Muscle of leg (tissue), 11 donors: ENCODE measurements around the gene KCNJ6. TPM values are rescaled to one million over a fixed set of nuclear protein-coding genes. Genes with fewer than 3 reads are reported as not detected.

Source experiments
- DNase-seq: peaks from one replicate; pipeline ENCODE4 v3.0.0; 2013
- H3K27ac ChIP-seq: one replicate; pipeline ENCODE4 v1.5.1; 2013; ENCODE audit warnings: mild to moderate bottlenecking, low read length, control low read depth
- H3K27me3 ChIP-seq: one replicate; pipeline ENCODE4 v1.6.1; 2013; ENCODE audit warnings: low read length; ENCODE audit not compliant: control insufficient read depth, insufficient read depth
- H3K36me3 ChIP-seq: one replicate; pipeline ENCODE4 v1.6.1; 2013; ENCODE audit warnings: low read length; ENCODE audit not compliant: control insufficient read depth, insufficient read depth
- H3K4me1 ChIP-seq: one replicate; pipeline ENCODE4 v1.6.1; 2013; ENCODE audit warnings: low read length; ENCODE audit not compliant: control insufficient read depth, insufficient read depth
- H3K4me3 ChIP-seq: one replicate; pipeline ENCODE4 v1.5.1; 2013; ENCODE audit warnings: low read length, control low read depth
- H3K9me3 ChIP-seq: replicated peaks from 2 replicates; pipeline ENCODE4 v1.6.1; 2013; ENCODE audit warnings: low read depth, low read length; ENCODE audit not compliant: control insufficient read depth
- WGBS: methylation state at CpG from one replicate; pipeline ENCODE4 v1.1.5; 2013; ENCODE audit warnings: missing lambda C conversion rate; ENCODE audit not compliant: insufficient coverage; 5-methylcytosine and 5-hydroxymethylcytosine counted together
- polyA plus RNA-seq, 8 donors: library from polyadenylated mRNA; unstranded; fragments of 120-200 nt; gene quantifications; one replicate each; pipeline versions ENCODE4 v1.2.1 to v1.2.3, GENCODE V29; 2013; ENCODE audit warnings: inconsistent platforms in 1 of 8, low replicate concordance in 1 of 8; ENCODE audit not compliant: insufficient read length in 8 of 8, insufficient read depth in 1 of 8
- total RNA-seq: library from RNA; stranded (reverse); fragments of 120-200 nt; gene quantifications from one replicate; pipeline ENCODE4 v1.2.4, GENCODE V29; 2013

The KCNJ6 gene
- total and polyA plus RNA-seq, 9 donors, result 0.81 to 2.1 (median 1.2) TPM

GRCh38 chr21:37803101-37803651 lies 113.1 kb downstream of the KCNJ6 start:
- 52% methylated on average over 4 of the region's 8 CpGs for WGBS
- Histone ChIP-seq H3K4me3 (no peak overlapping the region), H3K4me1 (no peaks in the 10 kb centered on the region), H3K36me3 (no peaks in the 10 kb centered on the region), H3K9me3 (no peaks in the 10 kb centered on the region), H3K27me3 (peaks cover 2% of the 10 kb centered on the region), H3K27ac (no peak overlapping the region)
- no peak for DNase-seq

- Histone ChIP-seq H3K27me3 (peaks cover 2% of the 10 kb centered on the region), H3K9me3 (no peaks in the 10 kb centered on the region), H3K4me3 (no peak overlapping the region), H3K4me1 (no peaks in the 10 kb centered on the region), H3K36me3 (no peaks in the 10 kb centered on the region), H3K27ac (no peak overlapping the region)
- 78% methylated on average over 8 of the region's 11 CpGs for WGBS
- DNase-seq, result no peak
Measured at GRCh38 chr21:37800456-37801061, 115.7 kb downstream of the KCNJ6 start.

DNA sequence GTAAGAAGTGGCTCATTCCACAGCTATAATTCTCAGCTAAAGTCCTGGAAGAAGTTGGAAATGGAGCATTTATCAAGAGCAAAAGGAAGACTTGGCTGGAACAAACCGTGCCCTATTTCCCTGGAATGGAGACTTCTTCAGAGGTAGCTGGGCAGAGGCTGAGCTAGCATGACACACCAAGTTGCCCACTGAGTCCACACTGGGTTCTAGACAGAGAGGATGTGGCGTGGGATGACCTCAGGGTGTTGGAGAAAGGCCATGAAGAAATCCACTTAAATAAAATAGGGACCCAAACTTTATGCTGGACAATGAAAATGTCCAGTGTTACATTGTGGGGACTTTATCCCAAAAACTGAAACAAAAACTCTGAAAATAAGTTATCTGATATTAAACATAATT lies 116.2 kb downstream of the KCNJ6 start:
- Histone ChIP-seq H3K36me3 (no peaks in the 10 kb centered on the region), H3K4me3 (no peak overlapping the region), H3K4me1 (no peaks in the 10 kb centered on the region), H3K27me3 (peaks cover 2% of the 10 kb centered on the region), H3K9me3 (no peaks in the 10 kb centered on the region), H3K27ac (no peak overlapping the region)
- no peak for DNase-seq
- 89% methylated on average over 2 of the region's 2 CpGs for WGBS

- Histone ChIP-seq H3K27me3 (peaks cover 2% of the 10 kb centered on the region), H3K36me3 (no peaks in the 10 kb centered on the region), H3K27ac (no peak overlapping the region), H3K4me3 (no peak overlapping the region), H3K4me1 (no peaks in the 10 kb centered on the region), H3K9me3 (no peaks in the 10 kb centered on the region)
- no peak for DNase-seq
- no CpG with 5 or more reads among the region's 3 CpGs for WGBS
Measured at GRCh38 chr21:37799211-37800056, 116.8 kb downstream of the KCNJ6 start.

DNA sequence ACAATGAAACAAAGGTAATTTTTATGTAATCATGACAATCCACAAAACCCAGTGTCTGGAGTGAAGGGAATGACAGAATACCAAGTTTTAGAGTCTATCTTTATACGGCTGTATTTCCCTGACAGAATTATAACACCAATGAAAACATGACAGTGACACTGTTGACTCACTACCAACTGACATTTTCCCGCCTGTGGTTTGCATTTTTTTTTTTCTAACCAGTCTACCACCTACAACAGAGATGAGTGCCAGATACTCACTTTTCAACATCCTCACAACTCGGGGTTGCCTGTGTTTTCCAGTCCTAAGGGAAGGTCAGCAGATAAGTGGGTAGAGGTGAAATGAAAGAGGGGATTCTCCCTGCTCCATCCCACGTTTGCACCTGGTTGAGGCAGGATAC lies 118.9 kb downstream of the KCNJ6 start:
- H3K27me3 ChIP-seq, result peaks cover 2% of the 10 kb centered on the region

GRCh38 chr21:37796011-37796410 lies 120.2 kb downstream of the KCNJ6 start:
- WGBS, result 95% methylated on average over 7 of the region's 13 CpGs
- no peaks in the 10 kb centered on the region for H3K9me3 ChIP-seq
- no peaks in the 10 kb centered on the region for H3K36me3 ChIP-seq
- H3K4me3 ChIP-seq, result no peak overlapping the region
- no peaks in the 10 kb centered on the region for H3K4me1 ChIP-seq
- no peak overlapping the region for H3K27ac ChIP-seq
- DNase-seq, result no peak
- H3K27me3 ChIP-seq, result no peaks in the 10 kb centered on the region

More for the DNA sequence above, 118.9 kb downstream of the KCNJ6 start:
- no peak overlapping the region for H3K4me3 ChIP-seq
- H3K27ac ChIP-seq, result no peak overlapping the region
- no peaks in the 10 kb centered on the region for H3K9me3 ChIP-seq
- H3K36me3 ChIP-seq, result no peaks in the 10 kb centered on the region
- DNase-seq, result no peak
- WGBS, result 75% methylated on average over 2 of the region's 4 CpGs
- H3K4me1 ChIP-seq, result no peaks in the 10 kb centered on the region

GRCh38 chr21:37793660-37794059 lies 122.6 kb downstream of the KCNJ6 start:
- H3K4me3 ChIP-seq, result no peak overlapping the region
- H3K9me3 ChIP-seq, result peaks cover under 1% of the 10 kb centered on the region
- peaks cover under 1% of the 10 kb centered on the region for H3K27me3 ChIP-seq
- DNase-seq, result no peak
- no CpG with 5 or more reads among the region's 1 CpG for WGBS
- H3K4me1 ChIP-seq, result no peaks in the 10 kb centered on the region
- H3K36me3 ChIP-seq, result no peaks in the 10 kb centered on the region
- no peak overlapping the region for H3K27ac ChIP-seq

DNA sequence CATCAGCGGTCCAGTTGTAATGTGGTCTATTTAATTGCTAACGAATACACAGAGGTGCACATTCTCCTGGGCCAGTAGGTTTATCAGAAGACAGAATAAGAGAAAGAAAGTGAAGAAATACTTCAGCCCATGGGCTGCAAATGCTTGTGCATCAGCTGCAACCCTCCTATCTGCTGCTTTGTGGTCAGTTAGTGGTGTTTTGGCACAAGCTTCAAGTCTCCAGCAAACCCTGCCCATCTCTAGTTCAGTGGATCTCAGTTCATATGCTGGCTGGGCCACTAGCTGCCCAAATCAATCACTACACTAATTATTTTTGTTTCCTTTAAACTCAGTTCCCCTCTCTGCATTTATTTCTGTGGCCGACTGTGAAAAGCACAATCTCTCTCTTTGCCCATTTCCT lies 124.2 kb downstream of the KCNJ6 start:
- no peak overlapping the region for H3K4me3 ChIP-seq
- no peak for DNase-seq
- no peaks in the 10 kb centered on the region for H3K4me1 ChIP-seq
- no peaks in the 10 kb centered on the region for H3K36me3 ChIP-seq
- peaks cover 2% of the 10 kb centered on the region for H3K27me3 ChIP-seq
- H3K9me3 ChIP-seq, result peaks cover 3% of the 10 kb centered on the region
- no peak overlapping the region for H3K27ac ChIP-seq
- WGBS, result no CpG with 5 or more reads among the region's 3 CpGs

- H3K4me1 ChIP-seq, result no peaks in the 10 kb centered on the region
- no peak overlapping the region for H3K27ac ChIP-seq
- peaks cover 2% of the 10 kb centered on the region for H3K27me3 ChIP-seq
- H3K4me3 ChIP-seq, result no peak overlapping the region
- peaks cover 3% of the 10 kb centered on the region for H3K9me3 ChIP-seq
- no peaks in the 10 kb centered on the region for H3K36me3 ChIP-seq
- WGBS, result no CpG with 5 or more reads among the region's 5 CpGs
- no peak for DNase-seq
Measured at GRCh38 chr21:37790905-37791304, 125.4 kb downstream of the KCNJ6 start.

DNA sequence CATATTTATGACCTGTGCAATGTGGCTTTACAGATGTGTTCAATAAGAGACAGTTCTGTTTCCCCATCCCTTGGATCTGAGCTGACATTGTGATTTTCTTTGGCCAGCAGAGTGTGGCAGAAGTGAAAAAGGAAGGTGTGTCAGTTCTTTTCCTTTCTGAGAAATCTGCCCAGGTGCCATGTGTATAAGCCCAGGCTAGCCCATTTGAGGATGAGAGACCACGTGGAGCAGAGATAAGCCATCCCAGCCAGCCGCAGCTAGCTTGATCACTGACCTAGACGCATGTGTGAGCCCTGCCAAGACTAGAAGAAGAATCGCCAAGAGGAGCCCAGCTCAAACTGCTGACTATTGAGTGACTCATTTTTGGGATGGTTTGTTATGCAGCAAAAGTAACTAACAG lies 127.8 kb downstream of the KCNJ6 start:
- no peak for DNase-seq
- 80% methylated on average over 2 of the region's 4 CpGs for WGBS

More for the DNA sequence above, 127.8 kb downstream of the KCNJ6 start:
- H3K27ac ChIP-seq, result no peak overlapping the region
- H3K9me3 ChIP-seq, result peaks cover 3% of the 10 kb centered on the region
- no peaks in the 10 kb centered on the region for H3K36me3 ChIP-seq
- H3K4me3 ChIP-seq, result no peak overlapping the region
- peaks cover 2% of the 10 kb centered on the region for H3K27me3 ChIP-seq
- no peaks in the 10 kb centered on the region for H3K4me1 ChIP-seq
